ENCODE results near the gene IRAK3.
"Not testable (repeated sequence)": the region's sequence is repeated elsewhere in the genome, so short reads cannot be mapped to it uniquely, and the experiment has no call there.

IRAK3 gene

GRCh38 chr12:66174391-66175325 lies 14.4 kb upstream of the IRAK3 start:
- DNase-seq, result not testable (repeated sequence)

DNA sequence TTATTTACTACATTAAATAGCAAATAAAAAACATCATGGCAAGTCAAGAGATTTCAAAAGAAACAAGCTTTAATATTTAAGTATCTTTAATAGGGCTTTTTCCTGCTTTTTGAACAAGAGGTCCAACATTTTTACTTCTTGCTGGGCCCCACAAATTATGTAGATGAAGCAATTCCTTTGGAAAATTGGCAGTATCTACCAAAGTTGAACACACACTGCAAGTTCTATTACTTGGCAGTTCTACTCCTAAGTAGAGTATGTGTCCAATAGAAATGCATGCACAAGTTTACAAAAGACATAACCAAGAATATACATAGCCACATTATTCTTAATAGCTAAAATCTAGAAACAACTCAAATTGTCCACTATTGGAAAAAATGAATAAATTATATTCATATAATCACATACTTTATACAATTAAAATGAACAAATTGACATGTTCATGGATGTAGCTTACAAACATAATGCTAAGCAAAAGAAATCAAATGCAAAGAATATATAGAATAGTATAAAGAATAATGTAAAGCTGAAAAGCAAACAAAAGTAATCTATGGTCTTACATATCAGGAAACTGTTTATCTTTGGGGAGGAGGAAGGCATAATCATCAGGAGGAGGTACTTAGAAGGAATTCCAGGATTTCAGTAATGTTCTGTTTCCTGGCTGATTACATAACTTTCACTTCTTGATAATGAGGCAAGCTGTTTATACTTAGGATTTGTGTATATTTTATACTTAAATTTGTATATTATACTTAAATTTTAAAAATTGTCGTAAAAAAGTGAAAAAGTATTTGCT lies 12.7 kb upstream of the IRAK3 start:
- no peak for DNase-seq

DNA sequence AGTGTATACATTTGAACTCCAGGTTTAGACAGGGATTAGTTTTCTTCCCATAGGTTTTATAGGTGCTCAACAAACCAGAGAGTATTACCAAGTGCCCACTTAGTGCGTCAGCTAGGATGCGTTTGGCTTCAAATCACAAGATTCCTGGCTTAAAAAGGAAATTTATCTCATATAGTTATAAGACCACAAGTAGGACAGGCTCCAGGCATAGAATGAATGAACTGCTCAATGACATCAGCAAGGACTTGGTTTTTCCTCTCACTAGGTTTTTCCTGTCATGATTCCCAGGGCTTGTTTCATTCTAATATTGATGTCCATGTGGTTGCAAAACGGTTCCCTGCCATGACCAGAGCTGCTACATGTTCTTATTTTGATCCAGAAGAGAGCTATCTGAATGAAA lies 6.1 kb upstream of the IRAK3 start:
- no peak for DNase-seq

DNA sequence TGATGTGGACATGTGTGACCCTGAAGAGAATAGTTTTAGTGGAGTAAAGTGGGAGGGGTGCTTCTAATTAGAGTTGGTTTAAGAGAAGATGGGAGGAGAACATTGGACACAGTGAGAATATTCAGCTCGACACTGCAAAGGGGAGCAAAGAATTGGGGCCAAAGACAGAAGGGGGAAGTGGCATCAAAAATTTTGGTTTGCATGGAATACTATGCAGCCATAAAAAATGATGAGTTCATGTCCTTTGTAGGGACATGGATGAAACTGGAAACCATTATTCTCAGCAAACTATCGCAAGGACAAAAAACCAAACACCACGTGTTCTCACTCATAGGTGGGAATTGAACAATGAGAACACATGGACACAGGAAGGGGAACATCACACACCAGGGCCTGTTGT lies 4.2 kb upstream of the IRAK3 start:
- DNase-seq, result not testable (repeated sequence)

DNA sequence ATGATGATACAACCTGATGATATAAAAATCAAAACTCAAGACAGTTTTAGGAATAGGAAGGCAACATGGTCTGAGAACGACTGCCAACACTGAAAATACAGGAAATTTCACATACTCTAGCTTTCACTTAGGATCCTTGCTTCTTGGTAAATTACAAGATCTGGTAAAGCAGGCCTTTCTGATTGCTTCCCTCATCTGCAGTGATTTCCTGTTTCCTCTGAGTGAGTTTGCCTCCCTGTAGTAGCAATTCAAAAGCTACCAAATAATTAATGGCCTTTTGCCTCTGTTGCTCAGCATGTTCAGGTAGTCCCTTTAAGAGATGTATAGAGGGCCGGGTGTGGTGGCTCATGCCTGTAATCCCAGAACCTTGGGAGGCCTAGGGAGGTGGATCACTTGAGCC lies 2.0 kb upstream of the IRAK3 start:
- no peak for DNase-seq

- no peak for DNase-seq
These were observed 1.2 kb upstream of the IRAK3 start for GRCh38 chr12:66187821-66188220.

- no peak for DNase-seq
These were observed 451 bp downstream of the IRAK3 start for GRCh38 chr12:66189486-66189843.

DNA sequence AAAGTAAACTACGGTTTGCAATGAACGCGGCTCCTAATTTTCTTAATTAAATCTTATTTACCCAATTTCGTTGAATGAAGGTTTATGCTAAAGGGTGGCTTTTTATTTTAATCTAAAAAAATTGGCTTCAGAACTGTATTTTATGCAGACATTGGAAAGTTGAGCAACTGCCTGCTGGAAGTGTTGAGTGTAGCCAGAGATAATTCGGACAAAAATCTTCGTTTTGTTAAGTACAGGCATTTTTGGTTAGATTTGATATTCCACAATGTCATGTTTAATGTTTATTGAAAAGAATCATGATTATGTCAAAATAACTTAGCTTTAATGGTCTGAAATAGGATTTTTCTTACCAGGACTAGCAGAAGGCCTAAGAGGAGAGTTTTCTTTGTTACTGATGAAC lies 875 bp downstream of the IRAK3 start:
- no peak for DNase-seq

DNA sequence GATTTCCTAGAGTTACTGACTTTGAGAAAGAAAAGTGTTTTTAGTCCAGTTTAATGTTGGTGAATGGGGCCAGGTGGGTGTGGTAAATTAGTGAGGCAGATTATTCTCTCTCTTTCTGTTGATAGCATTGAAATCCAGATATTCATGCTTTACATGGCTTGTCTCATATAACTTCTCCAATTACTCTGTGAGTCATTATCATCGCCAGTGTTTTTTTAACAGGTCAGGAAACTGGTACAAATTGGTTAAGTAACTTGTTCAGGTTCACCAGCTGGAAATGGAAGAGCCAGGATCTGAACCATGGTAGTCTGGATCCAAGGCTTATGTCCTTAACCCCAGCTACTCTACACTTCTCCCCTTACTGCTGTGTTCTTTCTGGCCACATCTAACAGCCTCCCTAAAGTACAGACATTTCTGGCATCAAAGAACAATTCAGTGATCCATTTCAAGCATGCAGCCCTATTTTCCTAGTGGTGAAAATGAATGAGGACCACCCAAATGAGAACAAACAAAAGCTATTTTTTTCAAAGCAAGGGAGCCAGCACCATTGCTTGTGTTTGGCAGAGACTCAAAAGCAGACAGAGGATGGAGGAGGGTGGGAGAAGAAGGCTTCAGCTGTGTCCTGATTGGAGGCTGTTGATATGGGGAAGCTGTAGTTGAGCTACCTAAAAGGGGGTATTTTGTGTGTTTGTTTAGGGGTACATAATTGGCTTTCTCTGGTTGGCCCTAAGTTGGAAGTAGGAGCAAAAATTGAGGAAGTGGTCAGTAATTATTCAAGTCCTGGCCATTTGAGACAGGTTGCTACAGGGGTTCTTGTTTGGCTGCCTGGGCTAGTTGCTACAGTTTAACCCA lies 1.7 kb downstream of the IRAK3 start:
- no peak for DNase-seq

- DNase-seq, result no peak
These were observed 2.6 kb downstream of the IRAK3 start for GRCh38 chr12:66191547-66192126.

DNA sequence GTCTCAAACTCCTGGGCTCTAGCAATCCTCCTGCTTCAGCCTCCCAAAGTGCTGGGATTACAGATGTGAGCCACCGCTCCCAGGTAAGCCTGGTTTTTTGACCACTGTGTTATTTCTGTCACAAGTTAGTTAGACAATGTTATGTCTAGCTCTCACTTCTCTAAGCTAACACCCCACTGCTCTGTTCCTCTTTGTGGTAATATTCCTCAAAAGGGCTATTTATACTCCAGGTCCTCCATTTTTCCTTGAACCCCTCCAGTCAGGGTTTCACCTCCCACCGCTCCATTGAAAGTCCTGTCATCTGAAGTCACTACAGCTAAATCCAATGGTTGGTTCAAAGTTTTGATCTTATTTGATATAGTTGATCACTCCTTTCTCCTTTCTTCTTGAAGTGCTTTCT lies 5.1 kb downstream of the IRAK3 start:
- no peak for DNase-seq

DNA sequence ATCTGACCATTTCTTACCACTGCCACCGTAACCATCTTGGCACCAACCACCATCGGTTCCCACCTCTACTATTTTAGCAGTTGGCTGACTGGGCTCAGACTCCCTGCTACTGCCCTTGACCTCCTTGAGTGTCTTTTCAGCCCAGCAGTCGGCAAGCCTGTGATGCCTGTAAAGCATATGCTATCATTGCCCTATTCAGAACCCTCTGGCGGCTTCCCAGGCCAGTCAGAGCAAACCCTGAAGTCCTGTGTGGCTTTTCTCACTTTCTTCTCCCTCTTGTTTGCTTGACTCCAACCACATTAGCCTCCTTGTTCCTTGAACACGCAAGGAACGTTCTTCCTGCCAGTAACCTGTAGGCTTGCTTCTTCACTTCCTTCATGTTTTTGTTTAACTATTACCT lies 6.2 kb downstream of the IRAK3 start:
- DNase-seq, result no peak

DNA sequence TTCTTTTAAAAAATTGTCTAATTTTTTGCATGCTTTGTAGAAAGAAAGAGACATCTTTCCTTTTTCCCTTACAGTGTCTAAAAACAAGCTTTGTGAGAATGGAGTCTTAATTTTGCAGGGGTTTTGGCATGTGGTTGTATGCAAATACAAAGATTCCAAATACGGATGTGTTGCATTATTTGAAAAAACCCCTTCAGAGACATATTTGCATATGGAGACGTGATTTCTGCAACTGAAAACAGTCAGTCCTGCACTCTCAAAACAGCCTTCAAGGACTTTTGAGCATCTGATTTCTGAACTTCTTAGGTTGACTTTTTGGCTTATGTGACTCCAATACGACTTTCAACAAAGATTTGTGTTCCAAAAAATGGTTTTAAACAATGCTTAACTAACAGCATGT lies 7.8 kb downstream of the IRAK3 start:
- DNase-seq, result no peak

GRCh38 chr12:66197495-66197921 lies 8.5 kb downstream of the IRAK3 start:
- no peak for DNase-seq

GRCh38 chr12:66199141-66199540 lies 10.1 kb downstream of the IRAK3 start:
- no peak for DNase-seq

- no peak for DNase-seq
These were observed 11.0 kb downstream of the IRAK3 start for GRCh38 chr12:66199831-66200509.

GRCh38 chr12:66203820-66204219 lies 14.8 kb downstream of the IRAK3 start:
- DNase-seq, result no peak

DNA sequence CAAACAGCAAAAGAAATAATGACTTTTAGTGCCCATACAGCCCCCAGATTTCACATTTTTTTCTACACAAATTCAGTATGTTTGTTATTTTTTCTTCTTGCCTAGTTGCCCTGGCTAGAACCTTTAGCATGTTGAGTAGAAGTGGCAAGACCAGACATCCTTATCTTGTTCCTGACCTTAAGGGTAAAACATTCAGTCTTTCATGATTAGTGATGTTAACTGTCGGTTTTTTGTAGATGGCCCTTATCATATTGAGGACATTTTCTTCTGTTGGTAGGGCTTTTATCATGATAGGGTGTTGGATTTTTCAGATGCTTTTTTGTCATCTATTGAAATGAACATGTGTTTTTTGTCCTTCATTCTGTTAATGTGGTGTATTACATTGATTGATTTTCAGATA lies 17.1 kb downstream of the IRAK3 start:
- no peak for DNase-seq

DNA sequence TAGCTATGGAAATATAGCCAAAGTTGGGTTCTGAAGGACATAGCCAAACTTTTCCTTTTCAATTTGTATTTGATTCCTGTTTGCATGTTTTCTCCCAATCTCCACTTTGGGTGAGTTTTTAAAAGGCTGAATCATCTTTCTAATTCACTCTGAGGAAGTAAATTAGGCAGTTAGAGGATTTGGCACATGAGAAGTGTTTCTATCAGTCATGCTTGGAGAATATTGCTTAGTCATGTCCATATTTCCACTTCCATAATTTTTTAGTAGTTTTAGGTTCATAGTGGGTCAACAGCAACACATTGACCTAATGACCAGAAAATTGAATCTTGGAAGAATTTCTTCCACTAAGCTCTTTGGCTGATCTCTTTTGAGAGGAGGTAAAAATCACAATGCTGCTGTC lies 21.8 kb downstream of the IRAK3 start:
- no peak for DNase-seq

- not testable (repeated sequence) for DNase-seq
These were observed 22.6 kb downstream of the IRAK3 start for GRCh38 chr12:66211573-66211972.

DNA sequence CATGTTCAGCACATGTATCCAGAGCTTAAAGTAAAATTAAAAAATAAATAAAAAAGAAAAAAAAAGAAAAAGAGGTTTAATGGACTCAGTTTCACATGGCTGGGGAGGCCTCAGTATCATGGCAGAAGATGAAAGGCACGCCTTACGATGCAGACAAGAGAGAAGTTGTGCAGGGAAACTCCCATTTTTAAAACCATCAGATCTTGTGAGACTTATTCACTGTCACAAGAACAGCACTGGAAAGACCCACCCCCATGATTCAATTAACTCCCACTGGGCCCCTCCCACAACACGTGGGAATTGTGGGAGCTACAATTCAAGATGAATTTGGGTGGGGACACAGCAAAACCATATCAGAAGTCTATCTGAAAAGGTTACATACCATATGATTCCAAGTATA lies 24.0 kb downstream of the IRAK3 start:
- not testable (repeated sequence) for DNase-seq

GRCh38 chr12:66217342-66217917 lies 28.4 kb downstream of the IRAK3 start:
- no peak for DNase-seq

Data from activated effector memory CD4-positive, alpha-beta T cell treated with anti-CD3 and anti-CD28 coated beads, Interleukin-2, amount 50 U/mL, for 16 hours (primary cell).